Measurements from ENCODE around the gene ATP13A4.

Gene ATP13A4

GRCh38 chr3:193400304-193400703 lies 154.4 kb downstream of the ATP13A4 start:
- no peak for DNase-seq

GRCh38 chr3:193396451-193397244 lies 158.0 kb downstream of the ATP13A4 start:
- DNase-seq, result no peak

- no peak for DNase-seq
These were observed 162.8 kb downstream of the ATP13A4 start for GRCh38 chr3:193391902-193392301.

- no peak for DNase-seq
These were observed 165.4 kb downstream of the ATP13A4 start for GRCh38 chr3:193389335-193389734.

GRCh38 chr3:193388361-193388760 lies 166.3 kb downstream of the ATP13A4 start:
- no peak for DNase-seq

- DNase-seq, result no peak
These were observed 167.1 kb downstream of the ATP13A4 start for GRCh38 chr3:193387596-193387995.

GRCh38 chr3:193378706-193379105 lies 176.0 kb downstream of the ATP13A4 start, which contains the start of gene ATP13A5:
Gene ATP13A5, minus strand, starts transcription at chr3:193378753. Its CDS starts 28 bp downstream, at chr3:193378725.
- no peak for DNase-seq

GRCh38 chr3:193377591-193377990 lies 177.1 kb downstream of the ATP13A4 start:
- DNase-seq, result no peak

- DNase-seq, result no peak
These were observed 179.1 kb downstream of the ATP13A4 start for GRCh38 chr3:193375614-193376013.

- no peak for DNase-seq
These were observed 181.9 kb downstream of the ATP13A4 start for GRCh38 chr3:193372783-193373182.

GRCh38 chr3:193367868-193368267 lies 186.8 kb downstream of the ATP13A4 start:
- DNase-seq, result no peak

GRCh38 chr3:193357291-193357690 lies 197.4 kb downstream of the ATP13A4 start:
- DNase-seq, result no peak

GRCh38 chr3:193354423-193354822 lies 200.3 kb downstream of the ATP13A4 start:
- DNase-seq, result no peak
